ENCODE measurements around the gene FBLN5. TPM values are rescaled to one million over a fixed set of nuclear protein-coding genes. Genes with fewer than 3 reads are reported as not detected.

FBLN5 gene
- total RNA-seq, 1 donor from 2014 or later: 240 TPM

GRCh38 chr14:91834571-91834970 is 112.9 kb downstream of the FBLN5 start:
- H3K27ac ChIP-seq: no peak overlapping the region

GRCh38 chr14:91831337-91831736 is 116.2 kb downstream of the FBLN5 start:
- Histone ChIP-seq H3K4me1 (peaks cover 22% of the 10 kb centered on the region), H3K4me3 (no peak overlapping the region), H3K36me3 (no peaks in the 10 kb centered on the region), H3K27me3 (no peaks in the 10 kb centered on the region), H3K9me3 (no peaks in the 10 kb centered on the region), H3K27ac (no peak overlapping the region)
- no peak for DNase-seq (ENCODE audit: extremely low spot score in 2 of 2)
- no peak for TF ChIP-seq POLR2A (IDR thresholded peaks at IDR 0.05)
- no peak for TF ChIP-seq POLR2AphosphoS5 (IDR thresholded peaks at IDR 0.05; ENCODE audit: insufficient read depth in 1 of 2, low read depth in 1 of 2)
- no peak for TF ChIP-seq CTCF (IDR thresholded peaks at IDR 0.05)
- intact Hi-C loops (cut with DNase I): no loop called here

More at GRCh38 chr14:91834571-91834970, 112.9 kb downstream of the FBLN5 start:
- intact Hi-C loops (cut with DNase I): no loop called here
- no peak for DNase-seq (ENCODE audit: extremely low spot score in 2 of 2)
- peaks cover 29% of the 10 kb centered on the region for H3K4me1 ChIP-seq
- no peaks in the 10 kb centered on the region for H3K27me3 ChIP-seq
- H3K36me3 ChIP-seq: no peaks in the 10 kb centered on the region
- TF ChIP-seq POLR2AphosphoS5 (IDR thresholded peaks at IDR 0.05; ENCODE audit: insufficient read depth in 1 of 2, low read depth in 1 of 2): no peak
- TF ChIP-seq CTCF (IDR thresholded peaks at IDR 0.05): no peak
- TF ChIP-seq POLR2A (IDR thresholded peaks at IDR 0.05): no peak
- no peak overlapping the region for H3K4me3 ChIP-seq
- no peaks in the 10 kb centered on the region for H3K9me3 ChIP-seq

GRCh38 chr14:91830777-91831176 is 116.7 kb downstream of the FBLN5 start:
- DNase-seq (ENCODE audit: extremely low spot score in 2 of 2): no peak
- intact Hi-C loops (cut with DNase I): no loop called here
- Histone ChIP-seq H3K4me1 (peaks cover 22% of the 10 kb centered on the region), H3K4me3 (no peak overlapping the region), H3K27ac (no peak overlapping the region), H3K27me3 (no peaks in the 10 kb centered on the region), H3K36me3 (no peaks in the 10 kb centered on the region), H3K9me3 (no peaks in the 10 kb centered on the region)
- TF ChIP-seq CTCF (IDR thresholded peaks at IDR 0.05) (no peak), POLR2AphosphoS5 (IDR thresholded peaks at IDR 0.05; ENCODE audit: insufficient read depth in 1 of 2, low read depth in 1 of 2) (no peak), POLR2A (IDR thresholded peaks at IDR 0.05) (no peak)

- Histone ChIP-seq H3K9me3 (no peaks in the 10 kb centered on the region), H3K27ac (no peak overlapping the region), H3K4me3 (no peak overlapping the region), H3K4me1 (peaks cover 22% of the 10 kb centered on the region), H3K36me3 (no peaks in the 10 kb centered on the region), H3K27me3 (no peaks in the 10 kb centered on the region)
- TF ChIP-seq CTCF (IDR thresholded peaks at IDR 0.05): no peak
- TF ChIP-seq POLR2A (IDR thresholded peaks at IDR 0.05): no peak
- no peak for TF ChIP-seq POLR2AphosphoS5 (IDR thresholded peaks at IDR 0.05; ENCODE audit: insufficient read depth in 1 of 2, low read depth in 1 of 2)
- no peak for DNase-seq (ENCODE audit: extremely low spot score in 2 of 2)
- intact Hi-C loops (cut with DNase I): no loop called here
These were observed 118.0 kb downstream of the FBLN5 start for GRCh38 chr14:91829511-91829910.

GRCh38 chr14:91827746-91828145 is 119.7 kb downstream of the FBLN5 start:
- Histone ChIP-seq H3K27ac (no peak overlapping the region), H3K4me3 (no peak overlapping the region), H3K9me3 (no peaks in the 10 kb centered on the region), H3K4me1 (peaks cover 22% of the 10 kb centered on the region), H3K27me3 (no peaks in the 10 kb centered on the region), H3K36me3 (no peaks in the 10 kb centered on the region)
- TF ChIP-seq CTCF (IDR thresholded peaks at IDR 0.05) (no peak), POLR2A (IDR thresholded peaks at IDR 0.05) (no peak), POLR2AphosphoS5 (IDR thresholded peaks at IDR 0.05; ENCODE audit: insufficient read depth in 1 of 2, low read depth in 1 of 2) (no peak)
- intact Hi-C loops (cut with DNase I): no loop called here
- DNase-seq (ENCODE audit: extremely low spot score in 2 of 2): no peak

Other genes with a start within 250 kb of the FBLN5 start
- 5.2 TPM for gene CATSPERB, start 215.6 kb downstream of the FBLN5 start, total RNA-seq
- 50.3 TPM for gene TC2N, start 80.2 kb downstream of the FBLN5 start, total RNA-seq
- 27.0 TPM for gene TRIP11, start 92.4 kb upstream of the FBLN5 start, total RNA-seq
- gene ATXN3, start 158.9 kb upstream of the FBLN5 start, total RNA-seq: 37.8 TPM
- gene NDUFB1, start 174.0 kb upstream of the FBLN5 start, total RNA-seq: 86.9 TPM
- gene CPSF2, start 174.3 kb upstream of the FBLN5 start, total RNA-seq: 25.8 TPM

Data from vagina (tissue), 2 donors.